Lower lobe of right lung (tissue), 2 donors: ENCODE results near the gene RETREG3. TPM values are rescaled to one million over a fixed set of nuclear protein-coding genes. Genes with fewer than 3 reads are reported as not detected.
A peak's percentile ranks its signal among the peaks of the same experiment; 100 is the strongest.
"Not testable (repeated sequence)": the region's sequence is repeated elsewhere in the genome, so short reads cannot be mapped to it uniquely, and the experiment has no call there.

ENCODE experiments used
- ATAC-seq, 2 donors: fragments of 200-7000 bp; cut with Tn5 transposase; one replicate each; pipeline ENCODE4 v1.9.1; 2020 to 2022; ENCODE audit warnings: mild to moderate bottlenecking in 2 of 2, moderate library complexity in 2 of 2
- DNase-seq: peaks from one replicate; pipeline ENCODE4 v3.0.0-alpha.2; 2020
- H3K27ac ChIP-seq: fragments of 200-600 bp; one replicate; pipeline ENCODE4 v1.8.0; 2022
- H3K27me3 ChIP-seq: fragments of 200-600 bp; one replicate; pipeline ENCODE4 v1.8.0; 2022; ENCODE audit warnings: low read depth
- H3K36me3 ChIP-seq: fragments of 200-600 bp; one replicate; pipeline ENCODE4 v1.8.0; 2022; ENCODE audit warnings: mild to moderate bottlenecking
- H3K4me1 ChIP-seq: fragments of 200-600 bp; one replicate; pipeline ENCODE4 v1.8.0; 2022
- H3K4me3 ChIP-seq: fragments of 200-600 bp; one replicate; pipeline ENCODE4 v1.8.0; 2022; ENCODE audit warnings: mild to moderate bottlenecking
- H3K9me3 ChIP-seq: fragments of 200-600 bp; one replicate; pipeline ENCODE4 v1.8.0; 2022
- CTCF ChIP-seq: fragments of 200-600 bp; IDR thresholded peaks from one replicate; pipeline ENCODE4 v1.8.0; 2022; ENCODE audit warnings: antibody characterized with exemption, mild to moderate bottlenecking
- intact Hi-C: fragments of 100-400 bp; cut with DNase I; formaldehyde crosslinking; loops from one replicate; pipeline ENCODE4 v1.11.0; 2022
- total RNA-seq: library from RNA; stranded (reverse); fragmentation: NEBNext Ultra II Directional; extraction: Animal tissue kit (Norgen Biotek cat#: 25700); gene quantifications from one replicate; pipeline ENCODE4 v1.2.1, GENCODE V29; 2021
- donor health status: DM: no; HTN: yes; CAD: no; lungs with severe emphysema.

RETREG3 gene
- total RNA-seq, 1 donor from 2014 or later, result 70.7 TPM

GRCh38 chr17:42555122-42555622 lies 54.0 kb downstream of the RETREG3 start:
- Histone ChIP-seq H3K27ac (peak overlapping the region; percentile 96), H3K4me3 (peak overlapping the region; percentile 89), H3K36me3 (peaks cover 5% of the 10 kb centered on the region)

GRCh38 chr17:42554250-42555121 lies 54.7 kb downstream of the RETREG3 start:
- peaks cover 5% of the 10 kb centered on the region for H3K36me3 ChIP-seq
- no peak for TF ChIP-seq CTCF
- H3K4me3 ChIP-seq, result peak overlapping the region; percentile 89
- intact Hi-C loops, result no loop called here
- H3K9me3 ChIP-seq, result no peaks in the 10 kb centered on the region
- ATAC-seq (peak; percentile 95 to 96), DNase-seq (peak; percentile 89)
- H3K27me3 ChIP-seq, result no peaks in the 10 kb centered on the region
- H3K4me1 ChIP-seq, result peaks cover 20% of the 10 kb centered on the region
- peak overlapping the region; percentile 96 for H3K27ac ChIP-seq

More at GRCh38 chr17:42555122-42555622, 54.0 kb downstream of the RETREG3 start:
- Histone ChIP-seq H3K9me3 (no peaks in the 10 kb centered on the region), H3K27me3 (no peaks in the 10 kb centered on the region), H3K4me1 (peaks cover 26% of the 10 kb centered on the region)
- TF ChIP-seq CTCF, result no peak
- intact Hi-C loops, result no loop called here
- DNase-seq (no peak), ATAC-seq (no peak)

DNA sequence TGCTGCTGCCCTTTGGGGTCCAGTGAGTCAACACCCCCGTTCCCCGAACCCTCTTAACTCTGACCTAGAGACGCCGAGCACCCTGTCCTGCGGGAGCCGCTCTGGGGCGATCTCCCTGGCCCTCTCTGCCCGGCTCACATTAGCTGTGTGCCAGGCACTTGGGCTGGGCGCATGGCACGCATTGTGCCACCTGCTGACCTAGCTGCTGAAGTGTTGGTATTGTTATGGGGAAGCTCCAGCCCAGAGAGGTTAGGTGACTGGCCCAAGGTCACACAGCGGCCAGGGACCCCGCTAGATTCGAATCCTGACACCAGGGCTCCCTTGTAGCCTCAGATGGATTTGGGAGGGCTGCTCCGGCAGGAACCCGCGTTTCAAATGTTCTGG lies 55.3 kb downstream of the RETREG3 start:
- peaks cover 5% of the 10 kb centered on the region for H3K36me3 ChIP-seq
- no peak for DNase-seq
- H3K27ac ChIP-seq, result peak overlapping the region; percentile 96
- ATAC-seq, result peak; percentile 47 to 52
- no peaks in the 10 kb centered on the region for H3K27me3 ChIP-seq
- intact Hi-C loops, result no loop called here
- no peaks in the 10 kb centered on the region for H3K9me3 ChIP-seq
- TF ChIP-seq CTCF, result no peak
- H3K4me3 ChIP-seq, result peak overlapping the region; percentile 89
- H3K4me1 ChIP-seq, result peaks cover 19% of the 10 kb centered on the region

GRCh38 chr17:42553161-42553818 lies 55.9 kb downstream of the RETREG3 start:
- ATAC-seq (no peak), DNase-seq (no peak)
- Histone ChIP-seq H3K36me3 (peaks cover 5% of the 10 kb centered on the region), H3K9me3 (no peaks in the 10 kb centered on the region), H3K4me3 (peak overlapping the region; percentile 89), H3K4me1 (peaks cover 23% of the 10 kb centered on the region), H3K27ac (peak overlapping the region; percentile 96), H3K27me3 (no peaks in the 10 kb centered on the region)
- intact Hi-C loops, result no loop called here
- no peak for TF ChIP-seq CTCF

- ATAC-seq, DNase-seq, H3K9me3 ChIP-seq, intact Hi-C loops, H3K36me3 ChIP-seq, H3K27me3 ChIP-seq: not testable (repeated sequence)
- H3K4me1 ChIP-seq, result peaks cover 23% of the 10 kb centered on the region
- peak within 1 kb of the TSS; percentile 96 for H3K27ac ChIP-seq
- H3K4me3 ChIP-seq, result peak within 1 kb of the TSS; percentile 89
These were observed 56.4 kb downstream of the RETREG3 start, which contains the start of gene HSD17B1 for GRCh38 chr17:42552736-42553135. HSD17B1 (plus strand) TSS chr17:42552923; CDS start chr17:42552934, 11 bp downstream.
